ENCODE measurements around the gene GRM4.

The GRM4 gene

GRCh38 chr6:34157236-34157830 is 11.4 kb upstream of the GRM4 start:
- DNase-seq (ENCODE audit: low read depth) = no peak

- no peak for DNase-seq (ENCODE audit: low read depth)
These were observed 9.8 kb upstream of the GRM4 start for GRCh38 chr6:34155471-34156300.

GRCh38 chr6:34154668-34155447 is 9.0 kb upstream of the GRM4 start:
- peak; percentile 40 for DNase-seq (ENCODE audit: low read depth)

- no peak for DNase-seq (ENCODE audit: low read depth)
These were observed 7.1 kb upstream of the GRM4 start for GRCh38 chr6:34152806-34153520.

GRCh38 chr6:34152042-34152524 is 6.2 kb upstream of the GRM4 start:
- DNase-seq (ENCODE audit: low read depth) = no peak

- DNase-seq (ENCODE audit: low read depth) = no peak
These were observed 5.6 kb upstream of the GRM4 start for GRCh38 chr6:34151321-34152041.

- DNase-seq (ENCODE audit: low read depth) = no peak
These were observed 4.9 kb upstream of the GRM4 start for GRCh38 chr6:34150766-34151165.

GRCh38 chr6:34149831-34150400 is 4.0 kb upstream of the GRM4 start:
- DNase-seq (ENCODE audit: low read depth) = no peak

GRCh38 chr6:34149452-34149810 is 3.5 kb upstream of the GRM4 start:
- DNase-seq (ENCODE audit: low read depth) = no peak

- DNase-seq (ENCODE audit: low read depth) = no peak
These were observed 3.0 kb upstream of the GRM4 start for GRCh38 chr6:34148631-34149451.

- no peak for DNase-seq (ENCODE audit: low read depth)
These were observed 2.2 kb upstream of the GRM4 start for GRCh38 chr6:34147906-34148630.

- DNase-seq (ENCODE audit: low read depth) = peak; percentile 55
These were observed 1.1 kb upstream of the GRM4 start for GRCh38 chr6:34146801-34147592.

GRCh38 chr6:34145161-34146020 is 496 bp downstream of the GRM4 start:
- peak; percentile 73 for DNase-seq (ENCODE audit: low read depth)

- DNase-seq (ENCODE audit: low read depth) = no peak
These were observed 1.2 kb downstream of the GRM4 start for GRCh38 chr6:34144581-34145160.

GRCh38 chr6:34143884-34144580 is 1.9 kb downstream of the GRM4 start:
- peak; percentile 9 for DNase-seq (ENCODE audit: low read depth)

- no peak for DNase-seq (ENCODE audit: low read depth)
These were observed 2.5 kb downstream of the GRM4 start for GRCh38 chr6:34143196-34143883.

Measured in iris pigment epithelial cell (primary cell).